ENCODE results near the gene ARHGEF6.

ARHGEF6 gene

DNA sequence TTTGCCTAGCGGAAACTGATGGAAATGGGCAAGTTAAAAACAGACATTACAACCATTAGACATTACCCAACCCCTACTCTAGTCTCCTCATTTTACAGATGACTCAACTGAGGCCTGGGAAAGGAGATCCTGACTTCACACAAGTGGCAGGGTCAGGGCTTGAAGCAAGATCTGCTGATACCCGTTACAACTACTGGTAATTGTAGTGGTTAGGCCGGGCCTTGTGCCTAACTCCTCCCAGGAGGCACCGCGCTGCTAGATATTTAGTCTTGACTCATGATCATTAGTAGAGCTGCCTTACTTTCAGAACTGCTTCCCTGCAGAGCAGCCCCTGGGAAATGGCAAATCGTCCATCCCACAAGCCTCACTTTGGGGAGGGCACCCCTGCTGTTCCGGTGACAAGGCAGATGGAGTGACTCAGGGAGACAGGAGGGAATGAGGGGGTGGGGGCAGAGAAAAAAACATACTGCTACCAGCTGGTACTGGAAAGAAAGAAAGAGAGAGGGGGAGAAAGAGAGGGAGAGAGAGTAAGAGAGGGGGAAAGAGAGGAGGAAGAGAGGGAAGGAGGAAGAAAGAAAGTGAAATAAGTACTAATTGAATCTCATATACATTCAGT lies 12.2 kb downstream of the ARHGEF6 start (continued):
- peak; percentile 51; the same call in 1 of the 2 replicates for TF ChIP-seq ZNF501 (tag by site-specific recombination; IDR thresholded peaks at IDR 0.05)
- TF ChIP-seq ZXDB (tag by site-specific recombination; IDR thresholded peaks at IDR 0.05), result peak; percentile 86
- no peak for TF ChIP-seq ZNF223 (tag by site-specific recombination; IDR thresholded peaks at IDR 0.05)
- TF ChIP-seq GFI1B (tag by site-specific recombination; IDR thresholded peaks at IDR 0.05), result no peak
- no peak for TF ChIP-seq TCF7L2 (IDR thresholded peaks at IDR 0.05; ENCODE audit: borderline replicate concordance, low read depth, low read length)
- no peak for TF ChIP-seq ZSCAN23 (tag by site-specific recombination; IDR thresholded peaks at IDR 0.05)
- peak; percentile 94 for TF ChIP-seq ZIC2 (tag by site-specific recombination; IDR thresholded peaks at IDR 0.05)
- TF ChIP-seq, protein P1, sequence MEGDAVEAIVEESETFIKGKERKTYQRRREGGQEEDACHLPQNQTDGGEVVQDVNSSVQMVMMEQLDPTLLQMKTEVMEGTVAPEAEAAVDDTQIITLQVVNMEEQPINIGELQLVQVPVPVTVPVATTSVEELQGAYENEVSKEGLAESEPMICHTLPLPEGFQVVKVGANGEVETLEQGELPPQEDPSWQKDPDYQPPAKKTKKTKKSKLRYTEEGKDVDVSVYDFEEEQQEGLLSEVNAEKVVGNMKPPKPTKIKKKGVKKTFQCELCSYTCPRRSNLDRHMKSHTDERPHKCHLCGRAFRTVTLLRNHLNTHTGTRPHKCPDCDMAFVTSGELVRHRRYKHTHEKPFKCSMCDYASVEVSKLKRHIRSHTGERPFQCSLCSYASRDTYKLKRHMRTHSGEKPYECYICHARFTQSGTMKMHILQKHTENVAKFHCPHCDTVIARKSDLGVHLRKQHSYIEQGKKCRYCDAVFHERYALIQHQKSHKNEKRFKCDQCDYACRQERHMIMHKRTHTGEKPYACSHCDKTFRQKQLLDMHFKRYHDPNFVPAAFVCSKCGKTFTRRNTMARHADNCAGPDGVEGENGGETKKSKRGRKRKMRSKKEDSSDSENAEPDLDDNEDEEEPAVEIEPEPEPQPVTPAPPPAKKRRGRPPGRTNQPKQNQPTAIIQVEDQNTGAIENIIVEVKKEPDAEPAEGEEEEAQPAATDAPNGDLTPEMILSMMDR (tag by site-specific recombination; IDR thresholded peaks at IDR 0.05), result no peak
- TF ChIP-seq ZNF626 (tag by site-specific recombination; IDR thresholded peaks at IDR 0.05), result no peak
- TF ChIP-seq ZNF121 (tag by site-specific recombination; IDR thresholded peaks at IDR 0.05), result no peak
- TF ChIP-seq GLIS1 (tag by site-specific recombination; IDR thresholded peaks at IDR 0.05), result peak; percentile 64
- TF ChIP-seq ZNF621 (tag by site-specific recombination; IDR thresholded peaks at IDR 0.05), result no peak
- TF ChIP-seq ZNF239 (tag by site-specific recombination; IDR thresholded peaks at IDR 0.05), result no peak
- peak; percentile 82 for TF ChIP-seq ZNF366 (tag by site-specific recombination; conservative IDR thresholded peaks at IDR 0.05)
- TF ChIP-seq, protein P2, sequence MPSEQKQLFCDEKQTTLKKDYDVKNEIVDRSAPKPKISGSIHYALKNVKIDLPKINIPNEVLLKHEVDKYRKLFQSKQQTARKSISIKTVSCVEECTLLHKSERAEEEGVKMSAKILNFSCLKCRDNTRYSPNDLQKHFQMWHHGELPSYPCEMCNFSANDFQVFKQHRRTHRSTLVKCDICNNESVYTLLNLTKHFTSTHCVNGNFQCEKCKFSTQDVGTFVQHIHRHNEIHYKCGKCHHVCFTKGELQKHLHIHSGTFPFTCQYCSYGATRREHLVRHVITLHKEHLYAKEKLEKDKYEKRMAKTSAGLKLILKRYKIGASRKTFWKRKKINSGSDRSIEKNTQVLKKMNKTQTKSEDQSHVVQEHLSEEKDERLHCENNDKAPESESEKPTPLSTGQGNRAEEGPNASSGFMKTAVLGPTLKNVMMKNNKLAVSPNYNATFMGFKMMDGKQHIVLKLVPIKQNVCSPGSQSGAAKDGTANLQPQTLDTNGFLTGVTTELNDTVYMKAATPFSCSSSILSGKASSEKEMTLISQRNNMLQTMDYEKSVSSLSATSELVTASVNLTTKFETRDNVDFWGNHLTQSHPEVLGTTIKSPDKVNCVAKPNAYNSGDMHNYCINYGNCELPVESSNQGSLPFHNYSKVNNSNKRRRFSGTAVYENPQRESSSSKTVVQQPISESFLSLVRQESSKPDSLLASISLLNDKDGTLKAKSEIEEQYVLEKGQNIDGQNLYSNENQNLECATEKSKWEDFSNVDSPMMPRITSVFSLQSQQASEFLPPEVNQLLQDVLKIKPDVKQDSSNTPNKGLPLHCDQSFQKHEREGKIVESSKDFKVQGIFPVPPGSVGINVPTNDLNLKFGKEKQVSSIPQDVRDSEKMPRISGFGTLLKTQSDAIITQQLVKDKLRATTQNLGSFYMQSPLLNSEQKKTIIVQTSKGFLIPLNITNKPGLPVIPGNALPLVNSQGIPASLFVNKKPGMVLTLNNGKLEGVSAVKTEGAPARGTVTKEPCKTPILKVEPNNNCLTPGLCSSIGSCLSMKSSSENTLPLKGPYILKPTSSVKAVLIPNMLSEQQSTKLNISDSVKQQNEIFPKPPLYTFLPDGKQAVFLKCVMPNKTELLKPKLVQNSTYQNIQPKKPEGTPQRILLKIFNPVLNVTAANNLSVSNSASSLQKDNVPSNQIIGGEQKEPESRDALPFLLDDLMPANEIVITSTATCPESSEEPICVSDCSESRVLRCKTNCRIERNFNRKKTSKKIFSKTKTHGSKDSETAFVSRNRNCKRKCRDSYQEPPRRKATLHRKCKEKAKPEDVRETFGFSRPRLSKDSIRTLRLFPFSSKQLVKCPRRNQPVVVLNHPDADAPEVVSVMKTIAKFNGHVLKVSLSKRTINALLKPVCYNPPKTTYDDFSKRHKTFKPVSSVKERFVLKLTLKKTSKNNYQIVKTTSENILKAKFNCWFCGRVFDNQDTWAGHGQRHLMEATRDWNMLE (tag by site-specific recombination; conservative IDR thresholded peaks at IDR 0.05; ENCODE audit: low read depth), result peak; percentile 10; the same call in 1 of the 2 replicates
- no peak for TF ChIP-seq SALL2 (tag by site-specific recombination; IDR thresholded peaks at IDR 0.05; ENCODE audit: borderline replicate concordance)
- peak; percentile 35; the same call in 1 of the 2 replicates for TF ChIP-seq GLIS2 (tag by site-specific recombination; IDR thresholded peaks at IDR 0.05)
- TF ChIP-seq KLF1 (tag by site-specific recombination; IDR thresholded peaks at IDR 0.05), result no peak
- no peak for TF ChIP-seq MEIS1 (CRISPR knock-in tag; IDR thresholded peaks at IDR 0.05; ENCODE audit: borderline replicate concordance)
- TF ChIP-seq ZBTB21 (tag by site-specific recombination; IDR thresholded peaks at IDR 0.05), result 0 out of 2 replicates have a peak, but pooled peaks have one; percentile 28
- no peak for TF ChIP-seq ZNF37A (tag by site-specific recombination; IDR thresholded peaks at IDR 0.05)
- TF ChIP-seq ZBTB48 (tag by site-specific recombination; IDR thresholded peaks at IDR 0.05), result peak; percentile 42; the same call in 1 of the 2 replicates
- TF ChIP-seq PRDM1 (tag by site-specific recombination; IDR thresholded peaks at IDR 0.05), result peak; percentile 98
- TF ChIP-seq ZNF664 (tag by site-specific recombination; IDR thresholded peaks at IDR 0.05), result no peak
- TF ChIP-seq ZNF133 (tag by site-specific recombination; IDR thresholded peaks at IDR 0.05), result no peak
- TF ChIP-seq, protein P3, sequence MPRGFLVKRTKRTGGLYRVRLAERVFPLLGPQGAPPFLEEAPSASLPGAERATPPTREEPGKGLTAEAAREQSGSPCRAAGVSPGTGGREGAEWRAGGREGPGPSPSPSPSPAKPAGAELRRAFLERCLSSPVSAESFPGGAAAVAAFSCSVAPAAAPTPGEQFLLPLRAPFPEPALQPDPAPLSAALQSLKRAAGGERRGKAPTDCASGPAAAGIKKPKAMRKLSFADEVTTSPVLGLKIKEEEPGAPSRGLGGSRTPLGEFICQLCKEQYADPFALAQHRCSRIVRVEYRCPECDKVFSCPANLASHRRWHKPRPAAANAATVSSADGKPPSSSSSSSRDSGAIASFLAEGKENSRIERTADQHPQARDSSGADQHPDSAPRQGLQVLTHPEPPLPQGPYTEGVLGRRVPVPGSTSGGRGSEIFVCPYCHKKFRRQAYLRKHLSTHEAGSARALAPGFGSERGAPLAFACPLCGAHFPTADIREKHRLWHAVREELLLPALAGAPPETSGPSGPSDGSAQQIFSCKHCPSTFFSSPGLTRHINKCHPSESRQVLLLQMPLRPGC (tag by site-specific recombination; IDR thresholded peaks at IDR 0.05), result 0 out of 2 replicates have a peak, but pooled peaks have one; percentile 33
- TF ChIP-seq SETDB1 (IDR thresholded peaks at IDR 0.05; ENCODE audit: insufficient read length, low read length), result no peak
- TF ChIP-seq ZNF830 (tag by site-specific recombination; IDR thresholded peaks at IDR 0.05; ENCODE audit: low read depth), result no peak
- TF ChIP-seq ZBTB17 (tag by site-specific recombination; IDR thresholded peaks at IDR 0.05), result peak; percentile 86
- no peak; the same call in 1 of the 2 replicates for TF ChIP-seq TRIM28 (IDR thresholded peaks at IDR 0.05; ENCODE audit: borderline replicate concordance, low read length)
- TF ChIP-seq ZNF23 (tag by site-specific recombination; IDR thresholded peaks at IDR 0.05; ENCODE audit: borderline replicate concordance), result no peak
- peak; percentile 51; the same call in 1 of the 2 replicates for TF ChIP-seq ZNF394 (tag by site-specific recombination; IDR thresholded peaks at IDR 0.05; ENCODE audit: borderline replicate concordance)
- peak; percentile 72 for TF ChIP-seq EGR2 (tag by site-specific recombination; IDR thresholded peaks at IDR 0.05; ENCODE audit: low read depth)
- no peak for TF ChIP-seq ZNF529 (tag by site-specific recombination; IDR thresholded peaks at IDR 0.05; ENCODE audit: insufficient replicate concordance)
- TF ChIP-seq GLI2 (tag by site-specific recombination; IDR thresholded peaks at IDR 0.05; ENCODE audit: borderline replicate concordance, low read depth), result no peak

Data from HEK293 (cell line).